Endothelial cell of umbilical vein (primary cell): ENCODE measurements around the gene INHA. TPM values are rescaled to one million over a fixed set of nuclear protein-coding genes. Genes with fewer than 3 reads are reported as not detected.

Experiments
- BruUV-seq: library from RNA; stranded (reverse); fragments of 400-500 nt; replicated peaks from 2 replicates; lab custom pipeline; 2021; lab: Mats Ljungman, UMichigan
- CTCF ChIA-PET: fragments of 300-600, 350-600 bp; sonication (Branson Sonifier 250); formaldehyde crosslinking; loops from one replicate; lab custom pipeline; 2021; ENCODE audit warnings: antibody characterized with exemption, inconsistent platforms; lab: Charles Lee
- POLR2A ChIA-PET: fragments of 300-600, 350-600 bp; sonication (Branson Sonifier 250); formaldehyde crosslinking; loops from one replicate; lab custom pipeline; 2021; ENCODE audit warnings: antibody characterized with exemption, inconsistent platforms; lab: Charles Lee
- DNase-seq: peaks from one replicate; pipeline ENCODE4 v3.0.0-alpha.2; 2011; ENCODE audit warnings: low read depth, low spot score
- FAIRE-seq: peaks from 2 replicates; lab custom pipeline; 2011; peaks lifted over from hg19 to GRCh38; lab: Jason Lieb, UNC
- H2AFZ ChIP-seq: 2 replicates; pipeline ENCODE4 v1.6.0; 2012; ENCODE audit warnings: low read depth, low read length, control low read depth, inconsistent platforms
- H3K27ac ChIP-seq: 2 replicates; pipeline ENCODE4 v1.5.1; 2011; ENCODE audit warnings: low read depth, mild to moderate bottlenecking, control low read depth, low read length, moderate library complexity; ENCODE audit not compliant: insufficient read depth
- H3K27me3 ChIP-seq, 2 experiments: 2 replicates each; pipeline versions ENCODE4 v1.6.0 to v1.6.1; 2011; ENCODE audit warnings: low read length in 2 of 2, mixed read lengths in 1 of 2; ENCODE audit not compliant: control insufficient read depth in 2 of 2, insufficient read depth in 2 of 2
- H3K36me3 ChIP-seq, 2 experiments: 2 replicates in 1 of 2; 3 replicates in 1 of 2; pipeline ENCODE4 v1.5.1; 2011; ENCODE audit warnings: low read length in 2 of 2, mild to moderate bottlenecking in 1 of 2, moderate library complexity in 1 of 2; ENCODE audit not compliant: control insufficient read depth in 2 of 2, insufficient read depth in 2 of 2; ENCODE audit errors: extremely low read depth in 1 of 2
- H3K4me1 ChIP-seq: 3 replicates; pipeline ENCODE4 v1.5.1; 2011; ENCODE audit warnings: mild to moderate bottlenecking, low read length; ENCODE audit not compliant: control insufficient read depth, insufficient read depth; ENCODE audit errors: extremely low read depth
- H3K4me2 ChIP-seq: 2 replicates; pipeline ENCODE4 v1.6.1; 2011; ENCODE audit warnings: low read length, control low read depth, mixed read lengths; ENCODE audit not compliant: insufficient read depth
- H3K4me3 ChIP-seq, 3 experiments: fragments of 200-600 bp in 1 of 3; sonication (generic), shearing (Covaris generic) in 1 of 3; replicated peaks in 1 of 3; 2 replicates each; pipeline ENCODE4 v1.5.1; 2011 to 2016; ENCODE audit warnings: control low read depth in 3 of 3, low read length in 3 of 3, mild to moderate bottlenecking in 2 of 3, inconsistent platforms in 1 of 3, low read depth in 1 of 3, moderate library complexity in 1 of 3; ENCODE audit not compliant: insufficient read depth in 1 of 3
- H3K79me2 ChIP-seq: 2 replicates; pipeline ENCODE4 v1.6.0; 2012; ENCODE audit warnings: low read length, inconsistent platforms; ENCODE audit not compliant: control insufficient read depth, insufficient read depth
- H3K9ac ChIP-seq: replicated peaks from 2 replicates; pipeline ENCODE3; 2011; ENCODE audit warnings: low read length, control low read depth; ENCODE audit not compliant: insufficient read depth; ENCODE audit errors: extremely low read depth
- H3K9me1 ChIP-seq: replicated peaks from 3 replicates; pipeline ENCODE4 v1.6.0; 2011; ENCODE audit warnings: mild to moderate bottlenecking, low read length; ENCODE audit not compliant: control insufficient read depth, insufficient read depth; ENCODE audit errors: extremely low read depth
- H3K9me3 ChIP-seq: replicated peaks from 2 replicates; pipeline ENCODE4 v1.5.1; 2012; ENCODE audit warnings: low read length, inconsistent platforms; ENCODE audit not compliant: control insufficient read depth, insufficient read depth
- H4K20me1 ChIP-seq: replicated peaks from 2 replicates; pipeline ENCODE3; 2011; ENCODE audit warnings: mild to moderate bottlenecking, low read length; ENCODE audit not compliant: control insufficient read depth, insufficient read depth; ENCODE audit errors: extremely low read depth
- EZH2 ChIP-seq: IDR thresholded peaks from 2 replicates; pipeline ENCODE4 v1.6.1; 2012; ENCODE audit warnings: borderline replicate concordance, low read depth, mild to moderate bottlenecking, moderate library complexity, low read length, inconsistent platforms; ENCODE audit not compliant: severe bottlenecking
- FOS ChIP-seq: IDR thresholded peaks from 2 replicates; pipeline ENCODE4 v1.6.1; 2011; ENCODE audit warnings: mild to moderate bottlenecking, low read length, moderate library complexity, borderline replicate concordance; ENCODE audit not compliant: insufficient read depth
- GATA2 ChIP-seq: IDR thresholded peaks from 2 replicates; pipeline ENCODE4 v1.7.0; 2011; ENCODE audit warnings: low read depth, mild to moderate bottlenecking, moderate library complexity, mixed read lengths, low read length; ENCODE audit not compliant: insufficient read length, insufficient read depth
- JUN ChIP-seq: IDR thresholded peaks from 2 replicates; pipeline ENCODE4 v1.6.1; 2011; ENCODE audit warnings: borderline replicate concordance, low read depth; ENCODE audit not compliant: insufficient read length, insufficient read depth
- MYC ChIP-seq: IDR thresholded peaks from one replicate; pipeline ENCODE4 v1.6.1; 2011; ENCODE audit warnings: mild to moderate bottlenecking, low read depth, low read length
- POLR2A ChIP-seq: IDR thresholded peaks from 2 replicates; pipeline ENCODE4 v1.6.1; 2012; ENCODE audit warnings: low read depth, mild to moderate bottlenecking, control low read depth, low read length
- POLR2AphosphoS5 ChIP-seq: IDR thresholded peaks from 2 replicates; pipeline ENCODE4 v1.6.1; 2012; ENCODE audit warnings: low read depth, mild to moderate bottlenecking, control low read depth, low read length, moderate library complexity; ENCODE audit not compliant: insufficient read depth
- dilution Hi-C: fragments of 300-500 bp; cut with MboI; formaldehyde crosslinking; loops from one replicate; pipeline ENCODE4 v1.15.0; 2019; ENCODE audit warnings: low sequenced_read_pairs; ENCODE audit not compliant: extremely low pct_ligation_motif_present
- intact Hi-C: fragments of 100-400 bp; cut with micrococcal nuclease; formaldehyde crosslinking; loops from one replicate; pipeline ENCODE4 v1.10.0; 2022
- polyA plus RNA-seq, 4 experiments: library from polyadenylated mRNA; depleted of rRNA in 3 of 4; stranded (reverse) in 3 of 4; unstranded in 1 of 4; fragments of >200 nt; gene quantifications; 2 replicates each; pipeline versions ENCODE4 v1.2.1 to v1.2.3, GENCODE V29; 2011 to 2012; ENCODE audit warnings: missing spikeins in 1 of 4
- total RNA-seq: library from RNA; stranded (reverse); gene quantifications from 2 replicates; pipeline ENCODE4 v1.2.3, GENCODE V29; 2021
- TF ChIP-seq, protein P1 (sequence below), 2 donors: IDR thresholded peaks; 1 replicate in 1 of 2; 2 replicates in 1 of 2; pipeline ENCODE4 v1.5.1; 2011; ENCODE audit warnings: low read length in 2 of 2, mild to moderate bottlenecking in 2 of 2, moderate library complexity in 2 of 2, control low read depth in 1 of 2, inconsistent platforms in 1 of 2, low read depth in 1 of 2; ENCODE audit not compliant: insufficient read depth in 1 of 2; ENCODE audit errors: extremely low read depth in 1 of 2
- TF ChIP-seq, protein P2 (sequence below): IDR thresholded peaks from 2 replicates; pipeline ENCODE4 v1.6.1; 2011; ENCODE audit not compliant: insufficient read depth, insufficient read length

INHA gene
- total and polyA plus RNA-seq, 2 donors (not counting 3 experiments of a cell fraction or from before 2014, with no cell fraction given) = 0.06 TPM; not detected in 1

DNA sequence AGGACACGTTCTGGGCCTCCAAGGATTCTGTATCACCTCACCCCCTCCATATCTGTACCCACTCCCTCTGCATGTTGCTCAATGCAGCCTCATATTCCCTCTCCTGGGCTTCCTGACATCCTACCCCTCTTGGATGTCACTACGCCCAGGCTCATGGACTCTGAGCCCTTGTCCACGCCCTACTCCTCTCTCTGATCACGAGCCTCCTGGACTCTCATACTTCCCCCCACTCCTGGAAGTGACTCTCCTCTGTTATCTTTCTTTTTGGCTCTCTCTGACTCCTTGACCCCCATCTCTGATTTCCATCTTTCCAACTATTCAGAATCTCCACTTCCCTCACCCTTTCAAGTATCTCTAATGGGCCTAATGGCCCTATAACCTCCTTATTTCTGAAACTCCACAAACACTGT lies 26.2 kb upstream of the INHA start:
- no TSS peak for BruUV-seq
- Histone ChIP-seq H3K4me3 (no peak overlapping the region), H3K27ac (no peak overlapping the region), H3K9me1 (no peaks in the 10 kb centered on the region), H4K20me1 (no peaks in the 10 kb centered on the region), H3K27me3 (peaks cover 27 to 28% of the 10 kb centered on the region in 2 experiments), H3K9ac (no peak overlapping the region), H3K4me2 (no peak overlapping the region), H2AFZ (no peak overlapping the region), H3K79me2 (no peaks in the 10 kb centered on the region), H3K4me1 (peaks cover 7% of the 10 kb centered on the region), H3K36me3 (no peaks in the 10 kb centered on the region), H3K9me3 (no peaks in the 10 kb centered on the region)
- ChIA-PET CTCF (interaction anchor here (4.5 kb wide), 1 partner anchor 16 kb away, joined by 25 read pairs; no protein-coding TSS in a partner anchor), POLR2A (no interaction called here)
- DNase-seq (no peak), FAIRE-seq (no peak)
- dilution Hi-C loops (no loop called here), intact Hi-C loops (no loop called here)
- TF ChIP-seq FOS (no peak), MYC (no peak), EZH2 (no peak), JUN (no peak), GATA2 (no peak), POLR2AphosphoS5 (no peak), POLR2A (no peak)
- TF ChIP-seq, protein P1, sequence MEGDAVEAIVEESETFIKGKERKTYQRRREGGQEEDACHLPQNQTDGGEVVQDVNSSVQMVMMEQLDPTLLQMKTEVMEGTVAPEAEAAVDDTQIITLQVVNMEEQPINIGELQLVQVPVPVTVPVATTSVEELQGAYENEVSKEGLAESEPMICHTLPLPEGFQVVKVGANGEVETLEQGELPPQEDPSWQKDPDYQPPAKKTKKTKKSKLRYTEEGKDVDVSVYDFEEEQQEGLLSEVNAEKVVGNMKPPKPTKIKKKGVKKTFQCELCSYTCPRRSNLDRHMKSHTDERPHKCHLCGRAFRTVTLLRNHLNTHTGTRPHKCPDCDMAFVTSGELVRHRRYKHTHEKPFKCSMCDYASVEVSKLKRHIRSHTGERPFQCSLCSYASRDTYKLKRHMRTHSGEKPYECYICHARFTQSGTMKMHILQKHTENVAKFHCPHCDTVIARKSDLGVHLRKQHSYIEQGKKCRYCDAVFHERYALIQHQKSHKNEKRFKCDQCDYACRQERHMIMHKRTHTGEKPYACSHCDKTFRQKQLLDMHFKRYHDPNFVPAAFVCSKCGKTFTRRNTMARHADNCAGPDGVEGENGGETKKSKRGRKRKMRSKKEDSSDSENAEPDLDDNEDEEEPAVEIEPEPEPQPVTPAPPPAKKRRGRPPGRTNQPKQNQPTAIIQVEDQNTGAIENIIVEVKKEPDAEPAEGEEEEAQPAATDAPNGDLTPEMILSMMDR (IDR thresholded peaks at IDR 0.05; ENCODE audit: extremely low read depth in 1 of 2, insufficient read depth in 1 of 2, low read depth in 1 of 2, low read length in 2 of 2) = no peak
- TF ChIP-seq, protein P2, sequence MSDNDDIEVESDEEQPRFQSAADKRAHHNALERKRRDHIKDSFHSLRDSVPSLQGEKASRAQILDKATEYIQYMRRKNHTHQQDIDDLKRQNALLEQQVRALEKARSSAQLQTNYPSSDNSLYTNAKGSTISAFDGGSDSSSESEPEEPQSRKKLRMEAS = no peak
